Epidermal melanocyte (primary cell): Measurements from ENCODE around the gene LRRTM3.

ENCODE experiments used
- DNase-seq: peaks from one replicate; pipeline ENCODE4 v3.0.0; 2011; ENCODE audit warnings: low spot score; ENCODE audit not compliant: insufficient read length

Gene LRRTM3

DNA sequence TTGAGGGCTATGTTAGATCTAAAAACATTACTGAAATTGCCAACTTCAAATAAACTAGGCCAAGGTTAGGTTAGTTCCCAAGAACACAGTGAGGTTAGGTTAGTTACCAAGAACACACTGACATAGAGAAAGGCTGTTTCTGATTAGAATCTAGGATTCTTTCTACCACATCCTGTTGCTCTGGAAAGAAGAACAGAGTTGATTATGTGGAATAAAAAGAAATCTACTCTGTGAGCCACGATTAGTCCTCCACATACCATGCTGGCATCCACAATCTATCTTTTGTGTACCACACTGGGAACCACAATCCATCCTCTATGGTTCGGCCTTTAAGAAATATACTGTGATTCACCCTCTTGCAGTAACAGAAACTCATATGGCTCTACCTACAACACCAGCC is 91.4 kb downstream of the LRRTM3 start:
- DNase-seq: no peak

GRCh38 chr10:67022099-67022498 is 96.3 kb downstream of the LRRTM3 start:
- no peak for DNase-seq

GRCh38 chr10:67033878-67034277 is 108.0 kb downstream of the LRRTM3 start:
- no peak for DNase-seq

GRCh38 chr10:67036808-67037207 is 111.0 kb downstream of the LRRTM3 start:
- no peak for DNase-seq

GRCh38 chr10:67043041-67043440 is 117.2 kb downstream of the LRRTM3 start:
- no peak for DNase-seq

GRCh38 chr10:67045404-67045803 is 119.6 kb downstream of the LRRTM3 start:
- no peak for DNase-seq

- DNase-seq: no peak
Observed at GRCh38 chr10:67046507-67046906, 120.7 kb downstream of the LRRTM3 start.

GRCh38 chr10:67049988-67050387 is 124.2 kb downstream of the LRRTM3 start:
- no peak for DNase-seq

GRCh38 chr10:67050415-67050814 is 124.6 kb downstream of the LRRTM3 start:
- no peak for DNase-seq

DNA sequence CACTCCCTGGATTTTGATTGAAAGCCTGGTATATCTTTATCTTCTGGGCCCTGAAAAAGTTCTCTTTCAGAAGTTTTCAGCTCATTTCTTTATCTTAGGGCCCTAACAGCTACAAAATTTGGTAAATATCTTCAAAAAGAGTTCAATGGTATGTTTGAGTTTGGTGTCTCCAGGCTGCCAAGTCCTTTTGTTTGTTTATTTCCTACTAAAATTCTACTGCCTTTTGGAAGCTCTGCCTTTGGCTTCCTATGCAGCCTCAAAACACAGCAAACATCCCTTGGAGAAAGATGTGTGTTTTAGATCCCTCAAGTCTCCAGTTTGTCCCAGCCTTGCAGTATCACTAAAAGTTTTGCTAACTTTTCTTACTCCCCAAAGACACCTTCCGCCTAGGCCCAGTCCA is 146.8 kb downstream of the LRRTM3 start:
- DNase-seq: no peak

GRCh38 chr10:67075491-67075971 is 149.7 kb downstream of the LRRTM3 start:
- no peak for DNase-seq

- no peak for DNase-seq
Observed at GRCh38 chr10:67076144-67076543, 150.3 kb downstream of the LRRTM3 start.

- no peak for DNase-seq
Observed at GRCh38 chr10:67077376-67077775, 151.5 kb downstream of the LRRTM3 start.

- DNase-seq: no peak
Observed at GRCh38 chr10:67079126-67079525, 153.3 kb downstream of the LRRTM3 start.

GRCh38 chr10:67086327-67087134 is 160.7 kb downstream of the LRRTM3 start:
- DNase-seq: no peak

- DNase-seq: no peak
Observed at GRCh38 chr10:67087135-67087425, 161.2 kb downstream of the LRRTM3 start.

DNA sequence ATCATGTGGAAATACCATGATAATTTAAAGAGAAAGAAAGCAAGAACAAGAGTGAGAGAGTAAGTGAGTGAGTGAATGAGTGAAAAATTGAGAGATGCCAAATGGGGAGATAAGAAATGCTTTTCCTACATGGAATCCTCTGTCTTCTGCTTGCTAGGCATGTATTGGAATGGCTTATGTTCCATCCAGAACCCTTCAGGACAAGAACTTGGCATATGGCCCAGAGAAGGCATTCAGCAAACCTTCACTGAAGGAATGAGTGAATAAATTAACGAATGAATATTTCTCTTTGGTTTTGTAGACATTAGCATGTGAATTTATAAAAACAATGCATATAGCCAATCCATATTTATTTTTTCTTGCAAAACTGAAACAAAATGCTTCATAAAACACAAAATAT is 162.2 kb downstream of the LRRTM3 start:
- DNase-seq: no peak

- no peak for DNase-seq
Observed at GRCh38 chr10:67095531-67095930, 169.7 kb downstream of the LRRTM3 start.

- no peak for DNase-seq
Observed at GRCh38 chr10:67098461-67098860, 172.6 kb downstream of the LRRTM3 start.

GRCh38 chr10:67100951-67101350 is 175.1 kb downstream of the LRRTM3 start:
- no peak for DNase-seq

- DNase-seq: no peak
Observed at GRCh38 chr10:67107670-67108069, 181.8 kb downstream of the LRRTM3 start.

DNA sequence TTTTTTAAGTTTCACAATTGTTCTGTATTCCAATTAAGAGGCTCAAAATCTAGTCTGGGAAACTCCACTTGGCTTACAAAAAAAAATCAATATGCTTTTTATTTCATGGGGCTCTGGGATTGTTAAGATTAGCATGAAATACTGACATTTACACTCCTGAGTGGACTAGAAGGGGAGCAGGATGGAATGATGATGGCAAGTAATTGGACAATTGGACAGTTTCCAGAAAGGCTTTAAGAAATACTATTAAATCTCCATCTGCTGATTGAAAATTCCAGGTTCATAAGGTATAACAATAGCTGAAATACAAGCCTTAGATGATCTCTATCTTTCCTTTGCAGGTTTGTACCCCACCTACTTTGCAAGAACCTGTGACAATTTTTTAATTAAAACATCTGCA is 184.4 kb downstream of the LRRTM3 start:
- DNase-seq: no peak

- no peak for DNase-seq
Observed at GRCh38 chr10:67112765-67113164, 186.9 kb downstream of the LRRTM3 start.

- no peak for DNase-seq
Observed at GRCh38 chr10:67114945-67115344, 189.1 kb downstream of the LRRTM3 start.
